DLD1 (cell line): ENCODE measurements around the gene MVD.
"Not testable (repeated sequence)": the region's sequence is repeated elsewhere in the genome, so short reads cannot be mapped to it uniquely, and the experiment has no call there.

Experiments used
- in situ Hi-C: cut with HindIII; loops from 2 replicates; pipeline ENCODE4 v1.10.0; 2017; ENCODE audit warnings: low sequenced_read_pairs

MVD gene

GRCh38 chr16:88613293-88613692 lies 49.6 kb downstream of the MVD start:
- in situ Hi-C loops, result no loop called here

DNA sequence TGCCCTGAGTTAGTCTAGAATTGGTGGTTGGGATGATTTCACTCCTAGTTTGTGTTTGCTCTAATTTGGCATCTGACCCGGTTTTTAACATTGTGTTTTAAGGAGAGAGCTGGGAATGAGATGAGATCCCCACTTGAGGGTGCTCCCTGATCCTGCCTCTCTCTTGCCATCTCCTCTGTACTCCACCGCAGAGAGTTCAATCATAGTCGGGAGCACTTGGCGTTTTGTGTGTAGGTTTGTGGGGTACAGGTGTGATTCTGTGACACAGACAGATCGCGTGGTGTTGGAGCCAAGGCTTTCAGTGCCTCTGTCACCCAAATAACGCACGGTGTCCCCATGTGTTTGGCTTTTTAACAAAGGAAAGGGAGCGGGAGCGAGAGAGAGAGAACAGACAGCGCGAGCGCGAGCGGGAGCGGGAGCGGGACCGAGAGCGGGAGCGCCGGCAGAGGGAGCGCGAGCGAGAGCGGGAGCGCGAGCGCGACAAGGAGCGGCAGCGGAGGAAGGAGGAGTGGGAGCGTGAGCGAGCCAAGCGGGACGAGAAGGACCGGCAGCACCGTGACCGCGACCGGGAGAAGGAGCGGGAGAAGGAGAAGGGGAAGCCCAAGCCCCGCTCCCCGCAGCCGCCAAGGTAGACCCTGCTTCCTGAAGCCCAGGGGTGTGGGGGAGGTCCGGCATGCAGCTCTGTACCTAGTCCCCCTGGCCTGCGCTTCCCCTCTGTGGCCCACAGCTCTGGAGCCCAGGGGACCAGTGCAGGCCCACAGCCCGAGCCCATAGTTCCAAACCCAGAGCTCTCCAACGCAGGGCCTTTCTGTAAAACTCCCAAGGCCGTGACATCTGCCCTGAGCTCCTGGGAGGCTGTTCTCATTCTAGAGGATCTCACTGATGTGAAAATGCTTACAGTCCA lies 51.7 kb downstream of the MVD start:
- in situ Hi-C loops, result no loop called here

DNA sequence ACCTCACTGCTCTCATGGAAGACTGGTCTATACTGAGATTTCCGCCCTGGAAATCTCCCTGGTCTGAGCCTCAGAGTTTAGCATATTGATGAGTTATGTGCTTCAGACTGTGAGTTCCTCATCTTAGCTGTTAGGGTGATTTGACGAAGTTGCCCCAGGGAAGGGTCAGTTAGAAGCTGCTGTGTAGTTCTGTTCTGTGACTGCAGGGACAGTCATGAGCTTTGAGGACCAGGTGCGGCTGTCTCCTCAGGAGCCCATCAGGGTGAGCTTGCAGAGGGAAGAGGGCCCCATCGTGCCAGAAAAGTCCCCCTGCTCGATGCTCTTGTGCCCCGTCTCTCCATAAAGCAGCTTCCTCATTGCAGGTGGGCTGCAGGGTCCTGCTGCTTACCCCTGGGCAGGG lies 52.8 kb downstream of the MVD start:
- in situ Hi-C loops, result no loop called here

- in situ Hi-C loops, result not testable (repeated sequence)
Observed at GRCh38 chr16:88609426-88609825, 53.5 kb downstream of the MVD start.

DNA sequence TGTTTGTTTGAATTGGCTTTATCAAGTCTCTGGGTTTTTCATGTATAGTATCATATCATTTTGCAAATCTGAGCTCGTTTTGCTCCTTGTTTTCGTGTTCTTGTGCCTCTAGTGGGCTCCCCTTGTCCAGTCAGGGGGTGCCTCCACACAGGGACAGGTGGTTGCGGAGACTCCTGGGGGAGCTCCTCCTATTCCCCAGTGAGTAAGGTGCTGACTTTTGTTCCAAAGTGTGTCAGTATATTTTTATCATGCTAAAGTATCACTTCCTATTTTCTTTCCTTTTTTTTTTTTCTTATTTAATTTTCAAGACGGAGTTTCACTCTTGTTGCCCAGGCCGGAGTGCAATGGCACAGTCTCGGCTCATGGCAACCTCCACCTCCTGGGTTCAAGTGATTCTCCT lies 54.8 kb downstream of the MVD start:
- in situ Hi-C loops, result no loop called here

DNA sequence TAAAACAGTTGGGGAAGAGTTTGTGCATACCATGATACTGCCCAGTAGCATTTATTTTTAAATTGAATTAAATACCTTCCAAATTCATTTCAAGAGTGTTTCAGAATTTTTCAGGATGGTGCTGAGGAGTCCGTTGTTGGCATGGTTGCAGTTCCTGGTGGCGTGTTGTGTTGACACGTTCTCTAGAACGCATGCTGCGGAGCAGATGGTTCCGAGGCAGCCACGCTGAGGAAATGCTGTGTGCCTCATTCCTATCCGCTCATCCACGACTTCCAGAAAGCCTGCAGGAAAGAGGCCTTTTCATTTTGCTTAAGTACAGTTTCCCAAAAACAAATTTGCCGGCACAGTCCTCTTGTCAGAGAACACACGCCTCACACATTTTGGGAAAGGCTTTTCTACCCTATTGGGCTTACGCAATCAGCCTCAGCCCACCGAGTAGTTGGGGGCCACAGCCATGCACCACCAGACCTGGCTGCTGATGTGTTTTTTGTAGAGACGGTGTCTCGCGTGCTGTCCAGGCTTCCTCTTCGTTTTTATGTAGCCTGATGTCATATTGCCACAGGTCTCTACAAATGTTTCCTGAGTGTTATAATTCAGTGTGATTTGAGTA lies 56.6 kb downstream of the MVD start:
- in situ Hi-C loops, result no loop called here

- in situ Hi-C loops, result no loop called here
Observed at GRCh38 chr16:88605186-88606147, 57.4 kb downstream of the MVD start.

DNA sequence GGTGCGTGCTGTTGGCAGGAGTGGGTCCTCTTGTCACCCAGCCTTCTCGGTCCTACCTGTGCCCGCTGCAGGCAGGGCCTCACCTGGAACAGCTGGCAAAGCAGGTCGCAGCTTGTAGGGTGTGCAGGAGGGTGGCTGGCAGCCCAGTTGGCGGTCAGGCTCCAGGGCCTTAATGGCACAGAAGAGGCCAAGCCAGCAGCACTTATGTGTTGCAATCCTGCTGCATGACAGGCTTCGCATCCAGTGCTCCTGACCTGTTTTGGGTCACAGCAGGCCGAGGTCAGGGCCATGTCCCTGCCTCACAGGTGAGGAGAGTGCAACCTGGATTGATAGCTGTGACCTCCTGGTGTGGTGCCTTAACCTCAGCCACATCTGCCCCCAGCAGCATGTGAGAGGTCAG lies 60.8 kb downstream of the MVD start:
- in situ Hi-C loops, result no loop called here
